ENCODE measurements around the gene HRG.

Gene HRG

GRCh38 chr3:186620213-186621092 lies 45.4 kb upstream of the HRG start:
- no peak for TF ChIP-seq CTCF (IDR thresholded peaks at IDR 0.05)
- H3K4me3 ChIP-seq (ENCODE audit: low read depth in 1 of 2, low read length in 1 of 2), result no peak overlapping the region
- no peaks in the 10 kb centered on the region for H3K9me3 ChIP-seq
- peaks cover 0 to 8% of the 10 kb centered on the region in 2 experiments for H3K4me1 ChIP-seq (ENCODE audit: control insufficient read depth in 1 of 2, insufficient read depth in 1 of 2, low read depth in 1 of 2, low read length in 1 of 2)
- H3K27me3 ChIP-seq, result peaks cover 33% of the 10 kb centered on the region
- H3K36me3 ChIP-seq, result no peaks in the 10 kb centered on the region
- H3K27ac ChIP-seq, result no peak overlapping the region

- Histone ChIP-seq H3K4me1 (ENCODE audit: control insufficient read depth in 1 of 2, insufficient read depth in 1 of 2, low read depth in 1 of 2, low read length in 1 of 2) (peaks cover 0 to 3% of the 10 kb centered on the region in 2 experiments), H3K27me3 (peaks cover 26% of the 10 kb centered on the region), H3K27ac (no peak overlapping the region), H3K36me3 (no peaks in the 10 kb centered on the region), H3K9me3 (no peaks in the 10 kb centered on the region), H3K4me3 (ENCODE audit: low read depth in 1 of 2, low read length in 1 of 2) (no peak overlapping the region)
- TF ChIP-seq CTCF (IDR thresholded peaks at IDR 0.05), result no peak
Observed at GRCh38 chr3:186621894-186622650, 43.7 kb upstream of the HRG start.

GRCh38 chr3:186622651-186623310 lies 43.0 kb upstream of the HRG start:
- Histone ChIP-seq H3K4me3 (ENCODE audit: low read depth in 1 of 2, low read length in 1 of 2) (no peak overlapping the region), H3K27me3 (peaks cover 19% of the 10 kb centered on the region), H3K4me1 (ENCODE audit: control insufficient read depth in 1 of 2, insufficient read depth in 1 of 2, low read depth in 1 of 2, low read length in 1 of 2) (no peaks in the 10 kb centered on the region), H3K36me3 (no peaks in the 10 kb centered on the region), H3K9me3 (no peaks in the 10 kb centered on the region), H3K27ac (no peak overlapping the region)
- no peak for TF ChIP-seq CTCF (IDR thresholded peaks at IDR 0.05)

GRCh38 chr3:186624598-186624997 lies 41.2 kb upstream of the HRG start:
- no peak for TF ChIP-seq CTCF (IDR thresholded peaks at IDR 0.05)
- no peaks in the 10 kb centered on the region for H3K36me3 ChIP-seq
- H3K4me3 ChIP-seq (ENCODE audit: low read depth in 1 of 2, low read length in 1 of 2), result no peak overlapping the region
- no peak overlapping the region for H3K27ac ChIP-seq
- H3K9me3 ChIP-seq, result no peaks in the 10 kb centered on the region
- H3K27me3 ChIP-seq, result peaks cover 17% of the 10 kb centered on the region
- H3K4me1 ChIP-seq (ENCODE audit: control insufficient read depth in 1 of 2, insufficient read depth in 1 of 2, low read depth in 1 of 2, low read length in 1 of 2), result no peaks in the 10 kb centered on the region

GRCh38 chr3:186625600-186626042 lies 40.2 kb upstream of the HRG start:
- no peak overlapping the region for H3K4me3 ChIP-seq (ENCODE audit: low read depth in 1 of 2, low read length in 1 of 2)
- no peaks in the 10 kb centered on the region for H3K9me3 ChIP-seq
- no peaks in the 10 kb centered on the region for H3K36me3 ChIP-seq
- TF ChIP-seq CTCF (IDR thresholded peaks at IDR 0.05), result no peak
- H3K4me1 ChIP-seq (ENCODE audit: control insufficient read depth in 1 of 2, insufficient read depth in 1 of 2, low read depth in 1 of 2, low read length in 1 of 2), result no peaks in the 10 kb centered on the region
- no peak overlapping the region for H3K27ac ChIP-seq
- peaks cover 21% of the 10 kb centered on the region for H3K27me3 ChIP-seq

All from neutrophil (primary cell).